H1 (cell line): Measurements from ENCODE around the gene PDIA6. TPM values are rescaled to one million over a fixed set of nuclear protein-coding genes. Genes with fewer than 3 reads are reported as not detected.
"Not testable (repeated sequence)": the region's sequence is repeated elsewhere in the genome, so short reads cannot be mapped to it uniquely, and the experiment has no call there.

Experiments
- CTCF ChIA-PET: fragments of 300-600 bp; sonication (Branson Sonifier 250); formaldehyde crosslinking; loops from one replicate; lab custom pipeline; 2021; ENCODE audit not compliant: partially characterized antibody; lab: Charles Lee
- POLR2A ChIA-PET: fragments of 300-600 bp; sonication (Branson Sonifier 250); formaldehyde crosslinking; loops from one replicate; lab custom pipeline; 2021; ENCODE audit warnings: inconsistent platforms; ENCODE audit not compliant: partially characterized antibody; lab: Charles Lee
- DNase-seq, 2 experiments: peaks; one replicate each; pipeline versions ENCODE4 v3.0.0 to v3.0.0-alpha.2; 2010 to 2022; ENCODE audit warnings: low spot score in 2 of 2, low read depth in 1 of 2, mixed read lengths in 1 of 2
- FAIRE-seq: peaks from 2 replicates; lab custom pipeline; 2011; peaks lifted over from hg19 to GRCh38; lab: Jason Lieb, UNC
- H2AFZ ChIP-seq: 2 replicates; pipeline ENCODE4 v1.8.1; 2012; ENCODE audit warnings: low read length, inconsistent platforms
- H2AK5ac ChIP-seq: 2 replicates; pipeline ENCODE4 v1.6.1; 2013; ENCODE audit warnings: low read depth, low read length
- H2BK120ac ChIP-seq: replicated peaks from 2 replicates; pipeline ENCODE3; 2013; ENCODE audit warnings: low read depth, low read length, inconsistent platforms
- H2BK12ac ChIP-seq: 2 replicates; pipeline ENCODE4 v1.6.1; 2013; ENCODE audit warnings: low read depth, low read length
- H2BK15ac ChIP-seq: 2 replicates; pipeline ENCODE4 v1.6.1; 2013; ENCODE audit warnings: low read length
- H2BK20ac ChIP-seq: 2 replicates; pipeline ENCODE4 v1.6.1; 2013; ENCODE audit warnings: low read length
- H2BK5ac ChIP-seq: 2 replicates; pipeline ENCODE4 v1.6.1; 2013; ENCODE audit warnings: low read depth, low read length
- H3K14ac ChIP-seq: 2 replicates; pipeline ENCODE4 v1.6.1; 2013; ENCODE audit warnings: inconsistent platforms; ENCODE audit not compliant: insufficient read length
- H3K18ac ChIP-seq: 2 replicates; pipeline ENCODE4 v1.6.1; 2013; ENCODE audit warnings: low read length; ENCODE audit errors: extremely low read depth
- H3K23ac ChIP-seq: 2 replicates; pipeline ENCODE4 v1.6.1; 2013; ENCODE audit warnings: inconsistent platforms; ENCODE audit not compliant: insufficient read length
- H3K23me2 ChIP-seq: 2 replicates; pipeline ENCODE4 v1.6.1; 2013; ENCODE audit warnings: low read depth, low read length
- H3K27ac ChIP-seq: 2 replicates; pipeline ENCODE4 v1.6.1; 2011; ENCODE audit warnings: low read depth, low read length, inconsistent platforms
- H3K27me3 ChIP-seq, 4 experiments: replicated peaks in 1 of 4; 1 replicate in 1 of 4; 2 replicates in 3 of 4; pipeline versions ENCODE4 v1.6.1 to v1.8.1; 2011 to 2013; ENCODE audit warnings: low read length in 3 of 4, mild to moderate bottlenecking in 3 of 4, inconsistent platforms in 2 of 4, mixed read lengths in 2 of 4, moderate library complexity in 1 of 4; ENCODE audit not compliant: control insufficient read depth in 3 of 4, insufficient read depth in 3 of 4; ENCODE audit errors: extremely low read depth in 1 of 4
- H3K36me3 ChIP-seq, 4 experiments: 2 replicates each; pipeline versions ENCODE4 v1.6.1 to v1.8.1; 2011 to 2013; ENCODE audit warnings: mild to moderate bottlenecking in 4 of 4, low read length in 3 of 4, moderate library complexity in 2 of 4, control low read depth in 1 of 4, inconsistent platforms in 1 of 4; ENCODE audit not compliant: insufficient read depth in 4 of 4, control insufficient read depth in 2 of 4
- H3K4ac ChIP-seq: replicated peaks from 2 replicates; pipeline ENCODE3; 2013; ENCODE audit warnings: low read length, low read depth, mixed read lengths, inconsistent platforms; ENCODE audit not compliant: insufficient read length
- H3K4me1 ChIP-seq, 4 experiments: replicated peaks in 1 of 4; 1 replicate in 1 of 4; 2 replicates in 3 of 4; pipeline versions ENCODE4 v1.6.1 to v1.8.1; 2011 to 2013; ENCODE audit warnings: low read length in 3 of 4, inconsistent platforms in 2 of 4, mixed read lengths in 1 of 4; ENCODE audit not compliant: insufficient read depth in 4 of 4, control insufficient read depth in 3 of 4
- H3K4me2 ChIP-seq, 2 experiments: 2 replicates each; pipeline versions ENCODE4 v1.6.1 to v1.8.1; 2011 to 2013; ENCODE audit warnings: low read depth in 2 of 2, low read length in 2 of 2, control low read depth in 1 of 2, inconsistent platforms in 1 of 2, mild to moderate bottlenecking in 1 of 2; ENCODE audit not compliant: insufficient read depth in 1 of 2
- H3K4me3 ChIP-seq, 4 experiments: fragments of 200-600, 300-600 bp in 1 of 4; sonication (generic), shearing (Covaris generic), sonication (Bioruptor Twin) in 1 of 4; 2 replicates each; pipeline versions ENCODE4 v1.5.1 to v1.8.1; 2011 to 2016; ENCODE audit warnings: low read length in 4 of 4, low read depth in 3 of 4, control low read depth in 2 of 4, inconsistent platforms in 2 of 4, mild to moderate bottlenecking in 2 of 4, mixed read lengths in 1 of 4, moderate library complexity in 1 of 4; ENCODE audit not compliant: insufficient read depth in 2 of 4; ENCODE audit errors: extremely low read depth in 1 of 4
- H3K56ac ChIP-seq: replicated peaks from 2 replicates; pipeline ENCODE3; 2013; ENCODE audit warnings: low read depth, mild to moderate bottlenecking, mixed read lengths, low read length, inconsistent platforms; ENCODE audit not compliant: insufficient read length
- H3K79me1 ChIP-seq: 2 replicates; pipeline ENCODE4 v1.6.1; 2013; ENCODE audit warnings: low read depth, low read length, control low read depth
- H3K79me2 ChIP-seq, 2 experiments: 2 replicates each; pipeline versions ENCODE4 v1.6.1 to v1.8.1; 2012 to 2013; ENCODE audit warnings: low read length in 2 of 2, mild to moderate bottlenecking in 2 of 2, inconsistent platforms in 1 of 2; ENCODE audit not compliant: insufficient read depth in 2 of 2, control insufficient read depth in 1 of 2
- H3K9ac ChIP-seq, 4 experiments: replicated peaks in 1 of 4; 1 replicate in 1 of 4; 2 replicates in 3 of 4; pipeline versions ENCODE4 v1.6.1 to v1.8.1; 2011 to 2013; ENCODE audit warnings: low read depth in 3 of 4, low read length in 3 of 4, control low read depth in 2 of 4, mild to moderate bottlenecking in 2 of 4, moderate library complexity in 2 of 4, inconsistent platforms in 1 of 4; ENCODE audit errors: extremely low read depth in 1 of 4
- H3K9me3 ChIP-seq, 2 experiments: 2 replicates each; pipeline versions ENCODE4 v1.6.1 to v1.8.1; 2012 to 2013; ENCODE audit warnings: mild to moderate bottlenecking in 2 of 2, moderate library complexity in 2 of 2, control low read depth in 1 of 2, inconsistent platforms in 1 of 2, low read depth in 1 of 2, low read length in 1 of 2, mixed read lengths in 1 of 2; ENCODE audit not compliant: insufficient read depth in 2 of 2
- H4K20me1 ChIP-seq, 2 experiments: replicated peaks in 1 of 2; 2 replicates each; pipeline versions ENCODE3 to v1.8.1; 2011 to 2013; ENCODE audit warnings: inconsistent platforms in 2 of 2, low read length in 2 of 2, mild to moderate bottlenecking in 1 of 2; ENCODE audit not compliant: insufficient read depth in 2 of 2, control insufficient read depth in 1 of 2
- H4K5ac ChIP-seq: 2 replicates; pipeline ENCODE4 v1.6.1; 2013; ENCODE audit warnings: low read length, low read depth, mixed read lengths, inconsistent platforms; ENCODE audit not compliant: insufficient read length
- H4K8ac ChIP-seq: 2 replicates; pipeline ENCODE4 v1.8.0; 2013; ENCODE audit warnings: mild to moderate bottlenecking, moderate library complexity, low read length, inconsistent platforms; ENCODE audit not compliant: insufficient read depth; ENCODE audit errors: extremely low read depth
- H4K91ac ChIP-seq: replicated peaks from 2 replicates; pipeline ENCODE3; 2013; ENCODE audit warnings: low read length, mixed read lengths, inconsistent platforms; ENCODE audit not compliant: insufficient read length
- WGBS, 2 experiments: shearing (Covaris generic) in 1 of 2; methylation state at CpG; one replicate each; pipeline versions ENCODE4 v1.1.6 to v1.1.7; 2013 to 2015; ENCODE audit warnings: low lambda C conversion rate in 2 of 2, mixed read lengths in 2 of 2, inconsistent platforms in 1 of 2, low coverage in 1 of 2, missing lambda C conversion rate in 1 of 2; ENCODE audit not compliant: insufficient replicate concordance in 2 of 2, insufficient coverage in 1 of 2, insufficient read length in 1 of 2; ENCODE audit errors: extremely low coverage in 1 of 2, missing lambda C conversion rate in 1 of 2; 5-methylcytosine and 5-hydroxymethylcytosine counted together
- polyA plus RNA-seq, 7 experiments: library from polyadenylated mRNA; depleted of rRNA in 3 of 7; stranded (reverse) in 5 of 7; unstranded in 2 of 7; fragments of >200 nt in 5 of 7; fragments of 200-250 nt in 2 of 7; gene quantifications; 1 replicate in 5 of 7; 2 replicates in 1 of 7; 4 replicates in 1 of 7; pipeline versions ENCODE4 v1.2.1 to v1.2.3, GENCODE V29; 2011 to 2013; ENCODE audit warnings: missing spikeins in 2 of 7, mixed read lengths in 2 of 7
- total RNA-seq: library from RNA; stranded (reverse); fragmentation: NEBNext Ultra II Directional; extraction: Animal tissue kit (Norgen Biotek cat#: 25700); gene quantifications from 2 replicates; pipeline ENCODE4 v1.2.1, GENCODE V29; 2021

The PDIA6 gene
- total and polyA plus RNA-seq, 2 of the 8 experiments (the other 6 are each of a cell fraction or from before 2014, with no cell fraction given) = 181 to 384 TPM

DNA sequence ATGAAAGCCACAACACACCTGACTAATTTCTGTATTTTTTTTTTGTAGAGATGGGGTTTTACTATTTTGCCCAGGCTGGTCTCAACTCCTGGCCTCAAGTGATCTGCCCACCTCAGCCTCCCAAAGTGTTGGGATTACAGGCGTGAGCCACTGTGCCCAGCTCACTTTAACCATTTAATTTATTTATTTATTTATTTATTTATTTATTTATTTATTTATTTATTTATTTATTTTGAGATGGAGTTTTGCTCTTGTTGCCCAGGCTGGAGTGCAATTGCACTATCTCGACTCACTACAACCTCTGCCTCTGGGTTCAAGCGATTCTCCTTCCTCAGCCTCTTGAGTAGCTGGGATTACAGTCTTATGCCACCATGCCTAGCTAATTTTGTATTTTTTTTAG, 5.7 kb upstream of the PDIA6 start:
- H2BK120ac ChIP-seq, H3K9me3 ChIP-seq, H2BK15ac ChIP-seq, H2AK5ac ChIP-seq, H3K9ac ChIP-seq, H3K4me1 ChIP-seq, H2BK20ac ChIP-seq, H3K27ac ChIP-seq, H3K14ac ChIP-seq, H2AFZ ChIP-seq, H2BK12ac ChIP-seq, H3K23ac ChIP-seq, FAIRE-seq, H3K4me3 ChIP-seq, H3K79me1 ChIP-seq, H3K36me3 ChIP-seq, H4K8ac ChIP-seq, H3K27me3 ChIP-seq, H4K20me1 ChIP-seq, H2BK5ac ChIP-seq, H3K79me2 ChIP-seq, DNase-seq, H4K5ac ChIP-seq, H3K23me2 ChIP-seq, H3K18ac ChIP-seq, H3K4ac ChIP-seq, H4K91ac ChIP-seq, H3K4me2 ChIP-seq, H3K56ac ChIP-seq: not testable (repeated sequence)
- 69% methylated on average over 3 of the region's 3 CpGs; no CpG with 5 or more reads in 1 of the 2 experiments for WGBS, 2 experiments
- ChIA-PET POLR2A (interaction anchor here (0.6 kb wide), 1 partner anchor 1271 kb away, joined by 3 read pairs; no protein-coding TSS in a partner anchor), CTCF (interaction anchor here (0.6 to 9.5 kb wide), 5 partner anchors 14 to 496 kb away, joined by 4 to 112 read pairs (median 5); no protein-coding TSS in a partner anchor)
